T-helper 1 cell (primary cell): ENCODE measurements around the gene EMC10.
"Not testable (repeated sequence)": the region's sequence is repeated elsewhere in the genome, so short reads cannot be mapped to it uniquely, and the experiment has no call there.

Experiments
- DNase-seq, 5 donors: peaks; one replicate each; pipeline ENCODE4 v3.0.0-alpha.2; 2012 to 2020
- total RNA-seq, 4 donors: gene quantifications; one replicate each; lab custom pipeline; 2026; lab: John Stamatoyannopoulos, UW

The EMC10 gene
- 64.5 to 99.5 (median 81.1) reads per million in 4 donors for total RNA-seq

GRCh38 chr19:50476224-50476906, at the start of gene EMC10, which contains the start of gene GARIN5A:
TSS of gene EMC10 (plus strand) at chr19:50476507. CDS start at chr19:50476545, 38 bp downstream.
TSS of gene GARIN5A (minus strand) at chr19:50476848. CDS start at chr19:50476388, 460 bp downstream.
- peak; percentile 89 to 95 (median 91) for DNase-seq

- DNase-seq: no peak
Observed at GRCh38 chr19:50427318-50427925, 48.9 kb upstream of the EMC10 start.

GRCh38 chr19:50427997-50428425, 48.3 kb upstream of the EMC10 start:
- peak in 2 of 5 donors; percentile 18 to 45 for DNase-seq

- DNase-seq: no peak
Observed at GRCh38 chr19:50428772-50429463, 47.4 kb upstream of the EMC10 start.

GRCh38 chr19:50430888-50431342, 45.4 kb upstream of the EMC10 start:
- DNase-seq: no peak

- peak; percentile 64 to 88 (median 77) for DNase-seq
Observed at GRCh38 chr19:50431343-50432220, 44.7 kb upstream of the EMC10 start.

GRCh38 chr19:50432221-50433028, 43.9 kb upstream of the EMC10 start, which contains the start of gene MYBPC2:
TSS of gene MYBPC2 (plus strand) at chr19:50432892. CDS start at chr19:50432954, 62 bp downstream.
- DNase-seq: no peak

GRCh38 chr19:50433201-50434180, 42.8 kb upstream of the EMC10 start:
- DNase-seq: no peak

GRCh38 chr19:50434525-50434924, 41.8 kb upstream of the EMC10 start:
- DNase-seq: no peak

- DNase-seq: no peak
Observed at GRCh38 chr19:50435221-50435620, 41.1 kb upstream of the EMC10 start.

GRCh38 chr19:50435627-50436026, 40.7 kb upstream of the EMC10 start:
- no peak for DNase-seq

- no peak for DNase-seq
Observed at GRCh38 chr19:50437862-50438449, 38.4 kb upstream of the EMC10 start.

- DNase-seq: not testable (repeated sequence)
Observed at GRCh38 chr19:50439130-50439529, 37.2 kb upstream of the EMC10 start.

- no peak for DNase-seq
Observed at GRCh38 chr19:50444059-50444458, 32.2 kb upstream of the EMC10 start.

- DNase-seq: no peak
Observed at GRCh38 chr19:50447053-50447452, 29.3 kb upstream of the EMC10 start.

GRCh38 chr19:50447750-50448149, 28.6 kb upstream of the EMC10 start:
- no peak for DNase-seq

- DNase-seq: no peak
Observed at GRCh38 chr19:50449236-50449899, 26.9 kb upstream of the EMC10 start.

- no peak for DNase-seq
Observed at GRCh38 chr19:50450369-50451222, 25.7 kb upstream of the EMC10 start.
